HL-60/S4 treated with retinoic acid at 250 ng/mL for 4 days and 3 days (cell line): ENCODE measurements around the gene MED16.
"Not testable (repeated sequence)": the region's sequence is repeated elsewhere in the genome, so short reads cannot be mapped to it uniquely, and the experiment has no call there.

ENCODE experiments used
- in situ Hi-C: fragments of 300-500 bp; cut with MboI; formaldehyde crosslinking; loops from 2 replicates; pipeline ENCODE4 v1.7.0; 2022; ENCODE audit warnings: low sequenced_read_pairs

The MED16 gene

GRCh38 chr19:911197-912033 is 18.4 kb upstream of the MED16 start:
- in situ Hi-C loops = no loop called here

- in situ Hi-C loops = no loop called here
Observed at GRCh38 chr19:907183-907853, 14.3 kb upstream of the MED16 start.

- in situ Hi-C loops = no loop called here
Observed at GRCh38 chr19:906480-906879, 13.5 kb upstream of the MED16 start.

GRCh38 chr19:904545-904944 is 11.6 kb upstream of the MED16 start:
- in situ Hi-C loops = no loop called here

GRCh38 chr19:903266-903797 is 10.3 kb upstream of the MED16 start:
- in situ Hi-C loops = no loop called here

- in situ Hi-C loops = no loop called here
Observed at GRCh38 chr19:902446-903226, 9.6 kb upstream of the MED16 start.

- in situ Hi-C loops = no loop called here
Observed at GRCh38 chr19:902093-902370, 9.0 kb upstream of the MED16 start.

GRCh38 chr19:901216-902092 is 8.5 kb upstream of the MED16 start:
- in situ Hi-C loops = no loop called here

GRCh38 chr19:900302-901111 is 7.5 kb upstream of the MED16 start:
- in situ Hi-C loops = no loop called here

- in situ Hi-C loops = no loop called here
Observed at GRCh38 chr19:900043-900301, 7.0 kb upstream of the MED16 start.

- in situ Hi-C loops = no loop called here
Observed at GRCh38 chr19:899336-900042, 6.5 kb upstream of the MED16 start.

- in situ Hi-C loops = no loop called here
Observed at GRCh38 chr19:898663-899062, 5.7 kb upstream of the MED16 start.

GRCh38 chr19:897442-898039 is 4.6 kb upstream of the MED16 start:
- in situ Hi-C loops = no loop called here

GRCh38 chr19:896999-897398 is 4.0 kb upstream of the MED16 start:
- in situ Hi-C loops = no loop called here

- in situ Hi-C loops = no loop called here
Observed at GRCh38 chr19:896434-896833, 3.4 kb upstream of the MED16 start.

- in situ Hi-C loops = no loop called here
Observed at GRCh38 chr19:892243-892893, 619 bp downstream of the MED16 start.

- in situ Hi-C loops = not testable (repeated sequence)
Observed at GRCh38 chr19:891421-892200, 1.4 kb downstream of the MED16 start.

- in situ Hi-C loops = no loop called here
Observed at GRCh38 chr19:890831-891230, 2.2 kb downstream of the MED16 start.
